NB4 (cell line): ENCODE data around the gene CSNK1A1.
"Not testable (repeated sequence)": the region's sequence is repeated elsewhere in the genome, so short reads cannot be mapped to it uniquely, and the experiment has no call there.

Source experiments
- DNase-seq: peaks from one replicate; pipeline ENCODE4 v3.0.0; 2010; ENCODE audit warnings: low read depth
- H3K4me3 ChIP-seq: one replicate; pipeline ENCODE4 v1.5.1; 2011; ENCODE audit warnings: mild to moderate bottlenecking, low read depth, low read length, moderate library complexity
- MYC ChIP-seq: IDR thresholded peaks from 2 replicates; pipeline ENCODE4 v1.6.1; 2011; ENCODE audit warnings: low read depth, low read length
- POLR2A ChIP-seq: IDR thresholded peaks from 2 replicates; pipeline ENCODE4 v1.6.1; 2011; ENCODE audit warnings: mild to moderate bottlenecking; ENCODE audit not compliant: insufficient read length; ENCODE audit errors: extremely low read depth
- TF ChIP-seq, protein P1 (sequence below): IDR thresholded peaks from one replicate; pipeline ENCODE4 v1.5.1; 2012; ENCODE audit warnings: low read depth, low read length
- TF ChIP-seq, protein P2 (sequence below): IDR thresholded peaks from 2 replicates; pipeline ENCODE4 v1.6.1; 2011; ENCODE audit warnings: low read depth, low read length

CSNK1A1 gene

DNA sequence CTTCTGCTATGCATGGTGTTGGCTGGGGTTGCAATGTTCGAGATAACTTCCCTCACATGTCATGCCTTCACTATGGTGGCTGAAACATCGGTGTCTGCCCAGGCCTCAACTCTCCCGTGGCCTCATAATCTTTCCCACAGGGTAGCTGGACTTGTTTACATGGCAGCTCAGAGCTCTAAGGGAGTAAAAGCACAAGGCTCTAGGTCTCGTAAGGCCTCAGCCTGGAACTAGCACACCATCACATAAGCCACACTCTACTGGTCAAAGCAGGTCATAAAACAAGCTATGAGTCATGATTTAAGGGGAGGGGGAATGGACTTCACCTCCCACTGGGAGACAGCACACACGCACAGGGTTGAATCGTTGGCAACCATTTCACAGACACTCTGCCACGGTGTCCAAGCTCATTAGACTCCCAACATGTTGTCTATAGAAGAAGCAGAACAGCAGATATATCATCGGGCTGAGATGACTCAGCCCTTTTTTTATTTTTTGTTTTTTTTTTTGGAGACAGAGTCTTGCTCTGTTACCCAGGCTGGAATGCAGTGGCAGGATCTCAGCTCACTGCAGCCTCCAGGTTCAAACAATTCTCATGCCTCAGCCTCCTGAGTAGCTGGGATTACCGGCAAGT is 105.4 kb downstream of the CSNK1A1 start:
- no peak overlapping the region for H3K4me3 ChIP-seq
- TF ChIP-seq, protein P1, sequence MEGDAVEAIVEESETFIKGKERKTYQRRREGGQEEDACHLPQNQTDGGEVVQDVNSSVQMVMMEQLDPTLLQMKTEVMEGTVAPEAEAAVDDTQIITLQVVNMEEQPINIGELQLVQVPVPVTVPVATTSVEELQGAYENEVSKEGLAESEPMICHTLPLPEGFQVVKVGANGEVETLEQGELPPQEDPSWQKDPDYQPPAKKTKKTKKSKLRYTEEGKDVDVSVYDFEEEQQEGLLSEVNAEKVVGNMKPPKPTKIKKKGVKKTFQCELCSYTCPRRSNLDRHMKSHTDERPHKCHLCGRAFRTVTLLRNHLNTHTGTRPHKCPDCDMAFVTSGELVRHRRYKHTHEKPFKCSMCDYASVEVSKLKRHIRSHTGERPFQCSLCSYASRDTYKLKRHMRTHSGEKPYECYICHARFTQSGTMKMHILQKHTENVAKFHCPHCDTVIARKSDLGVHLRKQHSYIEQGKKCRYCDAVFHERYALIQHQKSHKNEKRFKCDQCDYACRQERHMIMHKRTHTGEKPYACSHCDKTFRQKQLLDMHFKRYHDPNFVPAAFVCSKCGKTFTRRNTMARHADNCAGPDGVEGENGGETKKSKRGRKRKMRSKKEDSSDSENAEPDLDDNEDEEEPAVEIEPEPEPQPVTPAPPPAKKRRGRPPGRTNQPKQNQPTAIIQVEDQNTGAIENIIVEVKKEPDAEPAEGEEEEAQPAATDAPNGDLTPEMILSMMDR: no peak
- TF ChIP-seq POLR2A: no peak
- peak; percentile 33; the same call in 1 of the 2 replicates for TF ChIP-seq MYC
- TF ChIP-seq, protein P2, sequence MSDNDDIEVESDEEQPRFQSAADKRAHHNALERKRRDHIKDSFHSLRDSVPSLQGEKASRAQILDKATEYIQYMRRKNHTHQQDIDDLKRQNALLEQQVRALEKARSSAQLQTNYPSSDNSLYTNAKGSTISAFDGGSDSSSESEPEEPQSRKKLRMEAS: peak; percentile 44; the same call in 1 of the 2 replicates
- peak; percentile 83 for DNase-seq

DNA sequence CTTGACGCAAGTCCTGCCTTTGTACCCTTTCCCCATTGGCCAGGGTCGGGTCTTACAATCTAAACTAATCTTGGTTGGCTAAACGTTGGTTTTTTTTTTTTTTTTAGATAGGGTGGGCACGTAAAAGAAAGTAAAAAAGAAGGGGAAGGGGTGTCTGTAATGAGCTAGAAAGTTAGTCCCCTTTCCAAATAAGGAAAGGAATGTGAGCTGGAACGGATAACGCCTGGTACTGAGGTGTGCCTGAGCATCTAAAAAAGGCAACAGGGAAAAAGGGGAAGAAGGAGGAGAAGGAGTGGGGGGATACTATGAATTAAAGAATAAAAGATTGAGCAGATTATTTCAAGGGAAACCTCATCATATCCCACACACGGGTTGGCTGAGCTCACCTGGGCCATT is 105.9 kb downstream of the CSNK1A1 start:
- TF ChIP-seq MYC (no peak), POLR2A (no peak)
- TF ChIP-seq, protein P1: no peak
- TF ChIP-seq, protein P2: no peak
- H3K4me3 ChIP-seq: no peak overlapping the region
- no peak for DNase-seq

DNA sequence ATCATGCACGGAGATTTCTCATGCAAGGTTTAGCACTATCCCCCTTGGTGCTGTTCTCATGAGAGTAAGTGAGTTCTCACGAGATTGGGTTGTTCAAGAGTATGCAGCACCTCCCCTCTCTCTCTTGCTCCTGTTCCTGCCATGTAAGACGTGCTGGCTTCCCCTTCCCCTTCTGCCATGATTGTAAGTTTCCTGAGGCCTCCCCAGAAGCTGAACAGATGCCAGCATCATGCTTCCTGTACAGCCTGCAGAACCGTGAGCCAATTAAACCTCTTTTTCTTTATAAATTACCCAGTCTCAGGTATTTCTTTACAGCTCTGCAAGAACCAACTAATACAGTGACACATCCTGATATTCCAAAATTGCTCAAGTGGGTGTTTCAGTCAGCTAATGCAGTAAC is 106.8 kb downstream of the CSNK1A1 start:
- not testable (repeated sequence) for DNase-seq

DNA sequence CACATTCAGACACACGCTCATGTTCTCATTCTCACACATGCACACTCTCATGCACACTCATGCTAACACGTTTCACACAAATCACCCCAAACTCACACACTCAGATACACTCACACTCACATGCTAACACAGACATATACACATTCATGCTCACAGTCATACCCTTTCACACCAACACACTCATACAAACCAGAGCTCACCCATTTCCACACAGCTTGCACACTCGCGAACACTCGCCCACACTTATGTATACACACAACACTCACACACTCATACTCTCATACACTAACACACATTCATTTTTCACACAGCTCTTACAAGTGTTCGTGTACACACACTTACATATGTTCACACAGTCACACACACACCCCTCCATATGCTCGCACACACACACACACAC is 108.0 kb downstream of the CSNK1A1 start:
- DNase-seq: no peak
- H3K4me3 ChIP-seq: no peak overlapping the region
- TF ChIP-seq, protein P2: no peak
- TF ChIP-seq, protein P1: no peak
- no peak for TF ChIP-seq POLR2A
- no peak for TF ChIP-seq MYC

More for the DNA sequence above, 106.8 kb downstream of the CSNK1A1 start:
- H3K4me3 ChIP-seq: not testable (repeated sequence)

DNA sequence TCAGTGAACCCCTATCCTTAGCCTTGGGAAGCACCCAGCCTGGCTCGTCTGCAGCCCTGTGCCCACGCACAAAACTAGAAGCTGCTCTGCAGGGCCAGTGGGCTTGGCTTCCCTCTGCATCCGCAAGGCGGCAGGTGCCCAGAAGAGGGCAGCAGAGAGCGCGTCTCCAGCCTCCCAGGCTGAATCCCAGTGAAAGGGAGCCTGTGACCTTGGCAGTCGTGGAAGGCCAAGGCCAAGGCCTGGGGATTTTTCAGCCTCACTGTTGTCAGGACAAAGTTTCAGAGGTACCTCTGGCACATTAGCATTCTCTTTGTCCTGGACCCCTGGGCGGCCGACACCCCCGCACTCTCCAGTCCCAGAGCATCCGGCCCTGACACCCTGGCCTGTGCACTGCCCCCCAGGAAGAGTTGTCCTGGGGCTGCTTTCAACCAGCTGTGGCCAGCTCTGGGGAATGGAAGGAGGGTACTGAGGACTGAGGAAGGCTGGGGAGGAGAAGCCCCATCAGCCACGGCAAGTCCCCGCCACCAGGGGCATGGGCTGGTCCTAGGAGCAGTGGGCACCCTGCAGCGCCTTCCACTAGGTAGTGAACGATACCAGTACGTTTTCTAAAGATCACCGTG is 108.6 kb downstream of the CSNK1A1 start:
- TF ChIP-seq POLR2A: no peak
- TF ChIP-seq, protein P1: peak; percentile 53
- no peak overlapping the region for H3K4me3 ChIP-seq
- DNase-seq: peak; percentile 66
